Activated T-helper 1 cell treated with anti-CD3 and anti-CD28 coated beads, Interleukin-2, amount 50 U/mL, for 16 hours (primary cell): ENCODE measurements around the gene SSU72.

Experiments
- DNase-seq, 2 donors: peaks; one replicate each; pipeline ENCODE4 v3.0.0-alpha.2; 2020; ENCODE audit warnings: low read depth in 1 of 2, low spot score in 1 of 2

SSU72 gene

GRCh38 chr1:1574721-1575537 lies at the start of gene SSU72:
Gene SSU72 (minus strand): TSS chr1:1574863. CDS start chr1:1574557, 306 bp downstream.
- peak; percentile 88 for DNase-seq

- DNase-seq = no peak
Measured at GRCh38 chr1:1623631-1624442, 49.2 kb upstream of the SSU72 start.

- DNase-seq = no peak
Measured at GRCh38 chr1:1623181-1623630, 48.5 kb upstream of the SSU72 start.

DNA sequence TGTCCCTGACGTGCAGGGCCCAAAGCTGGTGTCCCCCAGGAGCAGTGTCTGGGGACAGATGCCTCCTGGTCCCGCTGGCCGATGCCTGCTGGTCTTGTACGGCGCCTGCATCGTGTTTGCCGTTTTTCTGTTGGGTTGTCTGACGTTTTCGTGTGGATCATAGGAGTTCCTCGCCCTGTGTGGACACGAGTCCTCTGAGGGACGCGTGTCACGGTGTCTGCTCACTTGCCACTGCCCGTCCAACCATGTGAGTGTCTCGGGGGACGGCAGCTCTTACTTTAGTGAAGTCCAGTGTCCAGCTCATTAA lies 48.1 kb upstream of the SSU72 start:
- DNase-seq = no peak

DNA sequence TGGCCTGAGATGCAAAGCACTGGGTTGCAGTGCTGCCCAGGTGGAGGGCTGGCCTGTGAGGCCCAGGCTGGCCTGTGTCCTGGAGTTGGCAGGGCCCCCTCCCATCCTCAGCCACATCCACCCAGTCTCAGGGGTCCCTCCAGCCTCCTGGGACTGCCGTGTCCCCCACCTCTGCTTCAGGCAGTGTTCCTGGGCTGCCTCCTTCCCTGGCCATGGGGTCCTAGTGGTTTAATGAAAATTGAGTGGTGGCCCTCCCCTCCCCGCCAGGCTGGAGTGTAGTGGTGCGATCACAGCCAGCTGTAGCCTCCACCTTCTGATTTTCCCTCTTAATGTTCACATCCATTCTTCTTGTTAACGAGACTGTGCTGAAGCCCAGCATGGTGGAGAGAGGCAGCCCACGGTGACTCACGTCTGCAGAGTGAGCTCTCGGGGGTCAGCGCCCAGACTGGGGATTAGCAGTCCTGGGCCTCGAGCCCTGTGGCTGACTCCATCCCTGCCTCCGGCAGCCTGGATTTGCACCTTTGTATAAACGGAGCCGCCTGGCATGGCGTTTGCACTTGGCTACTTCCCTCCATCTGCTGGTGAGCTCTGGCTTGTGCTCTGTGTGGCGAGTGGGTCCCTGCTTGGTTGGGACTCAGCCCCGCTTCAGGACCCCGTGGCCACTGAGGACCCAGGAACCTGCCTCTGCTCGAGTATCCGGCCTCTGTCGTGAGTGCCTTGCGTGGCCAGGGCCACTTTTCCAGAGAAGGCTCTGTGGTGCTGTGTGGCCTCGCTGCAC lies 47.5 kb upstream of the SSU72 start:
- DNase-seq = no peak

DNA sequence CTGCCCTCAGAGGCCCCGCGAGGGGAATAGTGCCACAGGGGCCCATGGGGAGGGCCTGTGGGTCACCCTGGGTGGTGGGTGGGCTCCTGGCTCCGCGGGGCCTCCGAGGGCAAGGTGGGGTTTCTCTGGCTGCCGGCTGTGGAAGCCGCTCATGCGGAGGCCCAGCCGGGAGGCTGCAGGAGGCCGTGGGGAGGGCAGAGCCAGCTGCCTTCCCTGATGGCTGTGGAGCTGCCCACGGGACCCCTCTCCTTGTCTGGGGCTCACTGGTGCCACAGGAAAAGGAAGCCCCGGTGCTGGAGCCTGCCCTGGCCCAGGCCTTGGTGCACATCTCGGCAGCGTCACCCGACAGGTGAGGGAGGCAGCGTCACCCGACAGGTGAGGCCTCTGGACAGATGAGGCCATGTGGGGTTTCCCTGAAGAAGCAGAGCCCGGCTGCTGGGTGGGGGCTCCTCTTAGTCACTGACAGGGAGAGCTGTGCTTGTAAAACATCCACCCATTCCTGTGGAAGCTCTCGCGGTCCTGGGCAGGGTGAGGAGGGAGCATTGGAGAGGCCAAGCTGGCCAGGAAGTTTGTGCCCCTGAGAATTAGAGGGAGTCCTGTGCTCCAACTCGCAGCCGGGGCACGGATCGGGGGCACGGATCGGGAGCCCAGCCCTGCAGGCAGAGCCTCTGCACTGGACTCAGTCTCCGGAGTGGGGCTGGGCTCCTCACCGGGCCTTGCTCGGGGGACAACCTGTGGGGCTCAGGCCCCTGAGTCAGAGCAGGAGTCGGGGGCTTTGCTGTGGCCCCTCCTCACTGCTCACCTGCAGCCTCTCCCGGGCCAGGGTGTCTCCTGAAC lies 46.7 kb upstream of the SSU72 start:
- no peak for DNase-seq

- no peak for DNase-seq
Measured at GRCh38 chr1:1620433-1621139, 45.9 kb upstream of the SSU72 start.

- no peak for DNase-seq
Measured at GRCh38 chr1:1619917-1620361, 45.3 kb upstream of the SSU72 start.

DNA sequence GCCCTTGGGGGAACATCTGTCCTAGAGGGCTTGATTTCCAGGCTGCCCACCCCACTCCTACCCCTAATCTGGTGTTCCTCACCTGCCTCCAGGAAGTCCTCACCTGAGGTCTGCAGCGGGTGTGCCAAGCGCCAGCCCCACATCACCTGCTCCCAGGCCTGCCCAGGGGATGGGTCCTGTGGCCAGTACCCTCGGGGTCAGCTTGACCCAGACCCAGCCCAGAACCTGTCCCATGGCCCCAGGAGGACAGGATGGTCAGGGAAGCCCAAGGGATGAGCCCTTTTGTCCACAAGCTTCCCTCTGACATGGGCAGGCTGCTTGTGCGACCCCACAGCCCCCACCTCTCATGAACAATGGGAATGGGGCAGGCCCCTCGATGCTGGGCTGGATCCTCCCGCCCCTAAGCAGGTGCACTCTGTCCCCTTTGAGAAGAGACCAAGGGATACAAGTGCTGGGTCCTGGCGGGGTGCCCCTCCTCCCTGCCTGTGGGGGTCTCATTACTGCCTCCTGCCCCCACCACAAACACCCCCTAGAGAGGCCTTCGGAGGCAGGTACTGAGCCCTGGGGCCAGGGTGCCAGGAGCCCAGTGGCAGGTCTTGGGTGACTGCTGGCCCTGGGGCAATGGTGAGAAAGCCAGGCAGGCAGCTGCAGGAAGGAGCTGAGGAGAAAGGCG lies 43.9 kb upstream of the SSU72 start:
- no peak for DNase-seq

GRCh38 chr1:1617925-1618324 lies 43.3 kb upstream of the SSU72 start:
- DNase-seq = no peak

- no peak for DNase-seq
Measured at GRCh38 chr1:1617516-1617915, 42.9 kb upstream of the SSU72 start.

GRCh38 chr1:1616838-1617237 lies 42.2 kb upstream of the SSU72 start:
- no peak for DNase-seq

GRCh38 chr1:1616045-1616790 lies 41.6 kb upstream of the SSU72 start:
- DNase-seq = no peak

DNA sequence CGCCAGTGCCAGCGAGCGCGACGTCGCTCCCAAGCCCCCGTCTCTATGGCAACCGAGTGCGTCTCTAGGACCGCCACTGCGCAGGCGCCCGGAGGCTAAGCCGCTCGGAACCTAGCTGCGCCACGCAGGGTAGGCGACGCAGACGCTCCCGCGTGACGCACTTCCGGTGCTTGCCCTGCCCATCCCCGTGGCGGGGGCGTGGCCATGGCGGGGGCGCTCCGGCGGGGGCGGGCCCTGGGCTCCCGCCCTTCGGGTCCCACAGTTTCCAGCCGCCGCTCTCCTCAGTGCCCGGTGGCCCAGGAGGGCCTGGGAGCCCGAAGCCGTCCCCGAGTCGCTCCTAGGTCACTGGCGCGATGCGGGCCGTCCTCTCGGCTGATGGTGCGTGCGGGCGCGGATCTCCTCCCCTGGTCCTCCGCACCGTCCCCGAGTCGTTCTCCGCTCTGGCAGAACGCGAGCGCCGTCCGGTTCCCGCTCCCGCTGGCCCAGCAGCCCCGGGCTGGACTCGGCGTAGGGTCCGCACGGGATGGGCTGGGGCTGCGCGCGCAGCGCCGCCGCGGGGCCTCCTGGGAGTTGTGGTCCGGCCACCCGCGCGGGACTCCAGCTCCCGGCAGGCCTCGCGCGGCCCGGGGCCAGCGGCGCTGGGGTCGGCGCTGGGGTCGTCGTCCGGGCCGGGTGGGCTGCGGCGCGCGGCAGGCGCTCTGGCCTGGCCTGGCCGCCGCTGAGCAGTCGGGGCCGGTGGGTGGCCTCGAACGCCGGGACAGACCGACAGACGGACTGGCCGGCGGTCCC lies 40.8 kb upstream of the SSU72 start, which contains the start of gene MIB2:
Gene MIB2 (plus strand): TSS at position 245 of the 789 bp plus-strand sequence. CDS start 7,953 bp downstream, outside the sequence.
- DNase-seq = peak; percentile 95 to 98

DNA sequence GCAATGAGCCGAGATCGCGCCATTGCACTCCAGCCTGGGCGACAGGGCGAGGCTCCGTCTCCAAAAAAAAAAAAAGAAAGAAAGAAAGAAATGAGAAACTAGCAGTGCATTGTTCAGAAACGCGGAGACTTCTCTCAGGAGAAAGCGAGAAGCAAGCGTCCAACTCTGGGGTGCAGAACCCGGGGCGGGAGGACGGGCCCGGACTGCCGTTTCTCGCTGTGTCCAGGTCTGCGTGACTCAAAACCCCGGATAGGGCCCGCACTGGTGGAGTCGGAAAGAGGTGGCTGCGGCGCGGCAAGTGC lies 40.2 kb upstream of the SSU72 start:
- DNase-seq = no peak

DNA sequence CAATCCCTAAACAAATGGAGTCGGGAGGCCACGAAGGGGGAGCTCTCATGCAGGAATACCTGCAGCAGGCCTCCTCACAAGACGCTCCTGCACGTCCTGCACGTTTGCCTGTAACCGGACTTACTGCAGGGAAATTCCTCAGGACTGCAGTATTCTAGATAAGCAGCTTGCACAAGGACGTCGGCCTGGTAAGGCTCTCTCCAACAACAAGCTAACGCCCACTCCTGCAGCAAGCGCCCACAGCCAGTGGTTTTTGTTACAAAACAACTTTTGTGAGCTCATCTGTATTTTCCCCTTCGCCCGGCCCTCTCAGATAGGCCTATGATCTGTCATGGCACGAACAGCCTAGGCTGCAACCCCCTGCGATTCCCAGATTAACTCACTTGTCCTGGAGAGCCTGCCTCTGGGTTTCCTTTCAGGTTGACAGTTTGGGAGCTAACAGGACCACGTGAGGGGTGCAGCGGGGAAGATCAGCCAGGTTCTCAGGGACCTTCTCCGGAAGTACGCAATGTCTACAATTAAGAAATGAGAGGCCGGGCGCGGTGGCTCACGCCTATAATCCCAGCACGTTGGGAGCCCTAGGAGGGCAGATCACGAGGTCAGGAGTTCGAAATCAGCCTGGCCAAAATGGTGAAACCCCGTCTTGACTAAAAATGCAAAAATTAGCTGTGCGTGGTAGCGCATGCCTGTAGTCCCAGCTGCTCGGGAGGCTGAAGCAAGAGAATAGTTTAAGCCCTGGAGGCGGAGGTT lies 39.7 kb upstream of the SSU72 start:
- peak; percentile 28 to 36 for DNase-seq

- DNase-seq = no peak
Measured at GRCh38 chr1:1613509-1614082, 38.9 kb upstream of the SSU72 start.
